Mesendoderm (in vitro differentiated cells): ENCODE results near the gene SMIM20.
"Not testable (repeated sequence)": the region's sequence is repeated elsewhere in the genome, so short reads cannot be mapped to it uniquely, and the experiment has no call there.

Experiments
- DNase-seq: peaks from one replicate; pipeline ENCODE4 v3.0.0; 2013
- H2AK5ac ChIP-seq: 2 replicates; pipeline ENCODE4 v1.6.1; 2013; ENCODE audit warnings: low read length, inconsistent platforms
- H2BK120ac ChIP-seq: 2 replicates; pipeline ENCODE4 v1.6.1; 2013; ENCODE audit warnings: low read depth, mild to moderate bottlenecking, low read length, moderate library complexity, mixed read lengths
- H2BK15ac ChIP-seq: replicated peaks from 2 replicates; pipeline ENCODE4 v1.6.1; 2013; ENCODE audit warnings: low read depth, mild to moderate bottlenecking, moderate library complexity
- H2BK5ac ChIP-seq: 2 replicates; pipeline ENCODE4 v1.6.1; 2013; ENCODE audit warnings: low read length, inconsistent platforms
- H3K18ac ChIP-seq: 2 replicates; pipeline ENCODE4 v1.6.1; 2013; ENCODE audit warnings: mild to moderate bottlenecking, low read length, mixed read lengths
- H3K23ac ChIP-seq: one replicate; pipeline ENCODE4 v1.6.1; 2013; ENCODE audit warnings: low read length
- H3K27ac ChIP-seq: 2 replicates; pipeline ENCODE4 v1.5.1; 2013; ENCODE audit warnings: low read depth, mild to moderate bottlenecking, inconsistent platforms, low read length, moderate library complexity
- H3K27me3 ChIP-seq: 2 replicates; pipeline ENCODE4 v1.6.1; 2013; ENCODE audit warnings: low read length, control low read depth, mild to moderate bottlenecking, inconsistent platforms; ENCODE audit not compliant: insufficient read depth, poor library complexity
- H3K36me3 ChIP-seq: 2 replicates; pipeline ENCODE4 v1.6.1; 2013; ENCODE audit warnings: low read length, inconsistent platforms; ENCODE audit not compliant: control insufficient read depth, insufficient read depth
- H3K4ac ChIP-seq: one replicate; pipeline ENCODE4 v1.6.1; 2013; ENCODE audit warnings: low read depth, mild to moderate bottlenecking, low read length, moderate library complexity
- H3K4me1 ChIP-seq: 2 replicates; pipeline ENCODE4 v1.6.1; 2013; ENCODE audit warnings: low read depth, low read length, inconsistent platforms; ENCODE audit not compliant: control insufficient read depth
- H3K4me2 ChIP-seq: 2 replicates; pipeline ENCODE4 v1.6.1; 2013; ENCODE audit warnings: low read length
- H3K4me3 ChIP-seq: 2 replicates; pipeline ENCODE4 v1.5.1; 2013; ENCODE audit warnings: mild to moderate bottlenecking, low read length
- H3K56ac ChIP-seq: one replicate; pipeline ENCODE4 v1.6.1; 2013; ENCODE audit warnings: low read length
- H3K79me1 ChIP-seq: 2 replicates; pipeline ENCODE4 v1.6.1; 2013; ENCODE audit warnings: low read length, inconsistent platforms
- H3K79me2 ChIP-seq: 2 replicates; pipeline ENCODE4 v1.6.1; 2013; ENCODE audit warnings: mild to moderate bottlenecking, low read length; ENCODE audit not compliant: control insufficient read depth, insufficient read depth
- H3K9ac ChIP-seq: 2 replicates; pipeline ENCODE4 v1.6.1; 2013; ENCODE audit warnings: low read length, inconsistent platforms
- H4K5ac ChIP-seq: one replicate; pipeline ENCODE4 v1.6.1; 2013; ENCODE audit warnings: low read length
- H4K8ac ChIP-seq: one replicate; pipeline ENCODE4 v1.6.1; 2013; ENCODE audit warnings: low read depth, mild to moderate bottlenecking, control low read depth, low read length, moderate library complexity
- WGBS: extraction: QIAGEN DNeasy Blood & Tissue Kit; methylation state at CpG from one replicate; pipeline ENCODE4 v1.1.7; 2013; ENCODE audit warnings: low lambda C conversion rate, missing lambda C conversion rate; ENCODE audit not compliant: insufficient coverage; ENCODE audit errors: extremely low coverage; 5-methylcytosine and 5-hydroxymethylcytosine counted together

Gene SMIM20

GRCh38 chr4:25905371-25905770, 8.6 kb upstream of the SMIM20 start:
- H3K4ac ChIP-seq: no peak overlapping the region
- no peaks in the 10 kb centered on the region for H3K4me1 ChIP-seq
- no peak overlapping the region for H2BK15ac ChIP-seq
- no peak overlapping the region for H3K9ac ChIP-seq
- H3K56ac ChIP-seq: no peak overlapping the region
- H4K8ac ChIP-seq: no peak overlapping the region
- no peaks in the 10 kb centered on the region for H3K79me2 ChIP-seq
- H3K36me3 ChIP-seq: no peaks in the 10 kb centered on the region
- no CpG with 5 or more reads among the region's 4 CpGs for WGBS
- H2AK5ac ChIP-seq: no peak overlapping the region
- H3K4me2 ChIP-seq: no peak overlapping the region
- no peak overlapping the region for H3K18ac ChIP-seq
- H3K4me3 ChIP-seq: no peak overlapping the region
- no peaks in the 10 kb centered on the region for H3K79me1 ChIP-seq
- H4K5ac ChIP-seq: no peak overlapping the region
- H2BK5ac ChIP-seq: no peak overlapping the region
- no peak overlapping the region for H3K27ac ChIP-seq
- DNase-seq: no peak
- H3K23ac ChIP-seq: no peak overlapping the region
- no peak overlapping the region for H2BK120ac ChIP-seq
- H3K27me3 ChIP-seq: no peaks in the 10 kb centered on the region

GRCh38 chr4:25906113-25906512, 7.9 kb upstream of the SMIM20 start:
- H2BK120ac ChIP-seq, H3K79me2 ChIP-seq, H2AK5ac ChIP-seq, H3K56ac ChIP-seq, H2BK5ac ChIP-seq, H4K8ac ChIP-seq, H3K23ac ChIP-seq, H3K27ac ChIP-seq, H3K18ac ChIP-seq, H3K36me3 ChIP-seq, H3K79me1 ChIP-seq, DNase-seq, H2BK15ac ChIP-seq, H4K5ac ChIP-seq, H3K27me3 ChIP-seq, H3K4me3 ChIP-seq, H3K4me1 ChIP-seq, H3K9ac ChIP-seq, H3K4ac ChIP-seq, H3K4me2 ChIP-seq: not testable (repeated sequence)
- WGBS: no CpG with 5 or more reads among the region's 11 CpGs

GRCh38 chr4:25908491-25908901, 5.5 kb upstream of the SMIM20 start:
- no peak overlapping the region for H3K9ac ChIP-seq
- no peak overlapping the region for H3K23ac ChIP-seq
- no peak overlapping the region for H2AK5ac ChIP-seq
- H4K8ac ChIP-seq: no peak overlapping the region
- H3K36me3 ChIP-seq: no peaks in the 10 kb centered on the region
- H3K4me3 ChIP-seq: no peak overlapping the region
- WGBS: no CpG with 5 or more reads among the region's 5 CpGs
- DNase-seq: peak; percentile 18
- no peaks in the 10 kb centered on the region for H3K79me2 ChIP-seq
- no peak overlapping the region for H2BK15ac ChIP-seq
- no peak overlapping the region for H3K4me2 ChIP-seq
- H3K18ac ChIP-seq: no peak overlapping the region
- no peak overlapping the region for H3K4ac ChIP-seq
- no peak overlapping the region for H3K56ac ChIP-seq
- H3K4me1 ChIP-seq: peaks cover 2% of the 10 kb centered on the region
- no peak overlapping the region for H3K27ac ChIP-seq
- no peak overlapping the region for H4K5ac ChIP-seq
- no peak overlapping the region for H2BK120ac ChIP-seq
- no peaks in the 10 kb centered on the region for H3K79me1 ChIP-seq
- H3K27me3 ChIP-seq: no peaks in the 10 kb centered on the region
- H2BK5ac ChIP-seq: no peak overlapping the region

GRCh38 chr4:25911356-25911755, 2.7 kb upstream of the SMIM20 start:
- no peaks in the 10 kb centered on the region for H3K36me3 ChIP-seq
- no peak overlapping the region for H3K27ac ChIP-seq
- no peak overlapping the region for H2BK120ac ChIP-seq
- no peaks in the 10 kb centered on the region for H3K79me1 ChIP-seq
- no peak overlapping the region for H3K9ac ChIP-seq
- H3K23ac ChIP-seq: no peak overlapping the region
- no peak overlapping the region for H3K4ac ChIP-seq
- no peak overlapping the region for H3K4me3 ChIP-seq
- H3K27me3 ChIP-seq: no peaks in the 10 kb centered on the region
- H3K4me2 ChIP-seq: no peak overlapping the region
- no peak overlapping the region for H3K18ac ChIP-seq
- H2BK5ac ChIP-seq: no peak overlapping the region
- H4K8ac ChIP-seq: no peak overlapping the region
- H3K79me2 ChIP-seq: no peaks in the 10 kb centered on the region
- DNase-seq: no peak
- H4K5ac ChIP-seq: no peak overlapping the region
- no peak overlapping the region for H2BK15ac ChIP-seq
- no CpG with 5 or more reads among the region's 6 CpGs for WGBS
- no peak overlapping the region for H3K56ac ChIP-seq
- H3K4me1 ChIP-seq: peaks cover 2% of the 10 kb centered on the region
- H2AK5ac ChIP-seq: no peak overlapping the region

- Histone ChIP-seq H3K36me3 (no peaks in the 10 kb centered on the region), H3K4me2 (peak overlapping the region; percentile 63), H3K9ac (peak overlapping the region; percentile 73), H3K4ac (no peak overlapping the region), H3K79me1 (no peaks in the 10 kb centered on the region), H2AK5ac (no peak overlapping the region), H3K27me3 (no peaks in the 10 kb centered on the region), H3K56ac (peak overlapping the region; percentile 89), H3K23ac (peak overlapping the region; percentile 48), H2BK5ac (no peak overlapping the region), H3K18ac (peak overlapping the region; percentile 24), H4K8ac (no peak overlapping the region), H2BK120ac (no peak overlapping the region), H3K79me2 (no peaks in the 10 kb centered on the region), H3K4me3 (peak overlapping the region; percentile 54), H3K4me1 (peaks cover 2% of the 10 kb centered on the region), H3K27ac (no peak overlapping the region), H2BK15ac (no peak overlapping the region), H4K5ac (no peak overlapping the region)
- peak; percentile 61 for DNase-seq
- WGBS: no CpG with 5 or more reads among the region's 26 CpGs
These were observed 767 bp upstream of the SMIM20 start for GRCh38 chr4:25913056-25913850.
